A549 (cell line): ENCODE results near the gene KCNE5.

Experiments used
- ELK1 ChIP-seq: fragments of 150-350 bp; IDR thresholded peaks from 2 replicates; pipeline ENCODE4 v1.6.1; 2014; ENCODE audit warnings: low read depth, mild to moderate bottlenecking, low read length
- KDM5A ChIP-seq: fragments of 200-600 bp; sonication (generic); IDR thresholded peaks from 2 replicates; pipeline ENCODE4 v1.6.1; 2016; ENCODE audit warnings: antibody characterized with exemption, mild to moderate bottlenecking
- MAX ChIP-seq: IDR thresholded peaks from 2 replicates; pipeline ENCODE4 v1.6.1; 2012
- PHF8 ChIP-seq: fragments of 200-600 bp; sonication (generic); IDR thresholded peaks from 2 replicates; pipeline ENCODE4 v1.6.1; 2016; ENCODE audit warnings: low read depth, mild to moderate bottlenecking, antibody characterized with exemption, moderate library complexity, borderline replicate concordance
- POLR2A ChIP-seq: IDR thresholded peaks from 2 replicates; pipeline ENCODE4 v1.6.1; 2012; ENCODE audit warnings: mild to moderate bottlenecking, low read length
- RAD21 ChIP-seq, 2 experiments: fragments of >200 bp in 1 of 2; sonication (Bioruptor Twin) in 1 of 2; formaldehyde crosslinking in 1 of 2; IDR thresholded peaks in 1 of 2; conservative IDR thresholded peaks in 1 of 2; 2 replicates in 1 of 2; 3 replicates in 1 of 2; pipeline ENCODE4 v1.6.1; 2012 to 2018; ENCODE audit warnings: inconsistent platforms in 1 of 2
- RARB ChIP-seq: fragments of 250-450 bp; sonication (Bioruptor Pico); IDR thresholded peaks from 2 replicates; pipeline ENCODE4 v1.8.0; 2021; ENCODE audit warnings: mild to moderate bottlenecking, moderate library complexity
- RCOR1 ChIP-seq: fragments of 150-350 bp; IDR thresholded peaks from 2 replicates; pipeline ENCODE4 v1.6.1; 2014; ENCODE audit warnings: antibody characterized with exemption, low read length, low read depth
- RFX5 ChIP-seq: fragments of 450-650 bp; IDR thresholded peaks from 2 replicates; pipeline ENCODE4 v1.7.1; 2014; ENCODE audit warnings: antibody characterized with exemption, mild to moderate bottlenecking, moderate library complexity
- SMC3 ChIP-seq: fragments of >200 bp; sonication (Bioruptor Twin); formaldehyde crosslinking; IDR thresholded peaks from 3 replicates; pipeline ENCODE4 v1.6.1; 2018; ENCODE audit warnings: inconsistent platforms
- SREBF2 ChIP-seq: fragments of 450-650 bp; IDR thresholded peaks from 2 replicates; pipeline ENCODE4 v1.6.1; 2014; ENCODE audit warnings: mild to moderate bottlenecking, moderate library complexity
- TF ChIP-seq, protein P1 (sequence below): fragments of >200 bp; sonication (Bioruptor Twin); formaldehyde crosslinking; IDR thresholded peaks from 3 replicates; pipeline ENCODE4 v1.5.1; 2016

GRCh38 chrX:109667986-109668385 lies 43.0 kb upstream of the KCNE5 start:
- TF ChIP-seq SREBF2 = no peak
- TF ChIP-seq RARB (CRISPR knock-in tag) = no peak
- TF ChIP-seq, protein P1, sequence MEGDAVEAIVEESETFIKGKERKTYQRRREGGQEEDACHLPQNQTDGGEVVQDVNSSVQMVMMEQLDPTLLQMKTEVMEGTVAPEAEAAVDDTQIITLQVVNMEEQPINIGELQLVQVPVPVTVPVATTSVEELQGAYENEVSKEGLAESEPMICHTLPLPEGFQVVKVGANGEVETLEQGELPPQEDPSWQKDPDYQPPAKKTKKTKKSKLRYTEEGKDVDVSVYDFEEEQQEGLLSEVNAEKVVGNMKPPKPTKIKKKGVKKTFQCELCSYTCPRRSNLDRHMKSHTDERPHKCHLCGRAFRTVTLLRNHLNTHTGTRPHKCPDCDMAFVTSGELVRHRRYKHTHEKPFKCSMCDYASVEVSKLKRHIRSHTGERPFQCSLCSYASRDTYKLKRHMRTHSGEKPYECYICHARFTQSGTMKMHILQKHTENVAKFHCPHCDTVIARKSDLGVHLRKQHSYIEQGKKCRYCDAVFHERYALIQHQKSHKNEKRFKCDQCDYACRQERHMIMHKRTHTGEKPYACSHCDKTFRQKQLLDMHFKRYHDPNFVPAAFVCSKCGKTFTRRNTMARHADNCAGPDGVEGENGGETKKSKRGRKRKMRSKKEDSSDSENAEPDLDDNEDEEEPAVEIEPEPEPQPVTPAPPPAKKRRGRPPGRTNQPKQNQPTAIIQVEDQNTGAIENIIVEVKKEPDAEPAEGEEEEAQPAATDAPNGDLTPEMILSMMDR = no peak
- no peak for TF ChIP-seq SMC3
- no peak for TF ChIP-seq ELK1
- no peak for TF ChIP-seq MAX
- no peak for TF ChIP-seq PHF8
- TF ChIP-seq RCOR1 = no peak
- no peak for TF ChIP-seq RFX5
- no peak for TF ChIP-seq KDM5A
- no peak for TF ChIP-seq POLR2A
- TF ChIP-seq RAD21 (conservative IDR thresholded peaks at IDR 0.05 in 1 of 2, IDR thresholded peaks at IDR 0.05 in 1 of 2) = no peak
